Suppressor macrophage (primary cell): ENCODE data around the gene PIK3R1.
A peak's percentile ranks its signal among the peaks of the same experiment; 100 is the strongest.

Experiments
- DNase-seq, 4 experiments: peaks; one replicate each; pipeline ENCODE4 v3.0.0-alpha.2; 2020 to 2022

The PIK3R1 gene

GRCh38 chr5:68331192-68332079 lies 115.9 kb downstream of the PIK3R1 start:
- peak; percentile 77 to 96 (median 88) for DNase-seq

- DNase-seq, result peak in 3 of 4 experiments; percentile 14 to 48 (median 41)
Observed at GRCh38 chr5:68332080-68332451, 116.5 kb downstream of the PIK3R1 start.

GRCh38 chr5:68332556-68332955 lies 117.0 kb downstream of the PIK3R1 start:
- DNase-seq, result peak; percentile 31 to 73 (median 58)

- peak; percentile 77 to 92 (median 84) for DNase-seq
Observed at GRCh38 chr5:68333649-68334552, 118.3 kb downstream of the PIK3R1 start.

- DNase-seq, result peak; percentile 47 to 71 (median 64)
Observed at GRCh38 chr5:68334553-68334886, 119.0 kb downstream of the PIK3R1 start.

- DNase-seq, result no peak
Observed at GRCh38 chr5:68335075-68335474, 119.5 kb downstream of the PIK3R1 start.

GRCh38 chr5:68336200-68336599 lies 120.6 kb downstream of the PIK3R1 start:
- DNase-seq, result no peak

- no peak for DNase-seq
Observed at GRCh38 chr5:68337235-68337634, 121.7 kb downstream of the PIK3R1 start.

GRCh38 chr5:68339921-68340321 lies 124.4 kb downstream of the PIK3R1 start:
- no peak for DNase-seq

- DNase-seq, result no peak
Observed at GRCh38 chr5:68341006-68341405, 125.5 kb downstream of the PIK3R1 start.

- DNase-seq, result no peak
Observed at GRCh38 chr5:68342693-68343092, 127.1 kb downstream of the PIK3R1 start.

GRCh38 chr5:68343421-68343826 lies 127.9 kb downstream of the PIK3R1 start:
- peak in 2 of 4 experiments; percentile 20 to 55 for DNase-seq

GRCh38 chr5:68344447-68345111 lies 129.0 kb downstream of the PIK3R1 start:
- peak; percentile 55 to 84 (median 72) for DNase-seq

- DNase-seq, result no peak
Observed at GRCh38 chr5:68345171-68345570, 129.6 kb downstream of the PIK3R1 start.

GRCh38 chr5:68345582-68345981 lies 130.0 kb downstream of the PIK3R1 start:
- no peak for DNase-seq

- peak; percentile 47 to 82 (median 69) for DNase-seq
Observed at GRCh38 chr5:68347536-68347935, 132.0 kb downstream of the PIK3R1 start.

GRCh38 chr5:68348447-68349222 lies 133.1 kb downstream of the PIK3R1 start:
- DNase-seq, result no peak

- DNase-seq, result no peak
Observed at GRCh38 chr5:68350176-68350575, 134.6 kb downstream of the PIK3R1 start.
